PC-3 (cell line): ENCODE results near the gene YWHAH. TPM values are rescaled to one million over a fixed set of nuclear protein-coding genes. Genes with fewer than 3 reads are reported as not detected.

Experiments used
- ATAC-seq: fragments of 200-7000 bp; cut with Tn5 transposase; 2 replicates; pipeline ENCODE4 v1.9.1; 2020; ENCODE audit warnings: mild to moderate bottlenecking, moderate library complexity
- BruUV-seq: library from RNA; stranded (reverse); fragments of 400-500 nt; replicated peaks from 2 replicates; lab custom pipeline; 2021; lab: Mats Ljungman, UMichigan
- CTCF ChIA-PET: fragments of 300-600 bp; sonication (Branson Sonifier 250); formaldehyde crosslinking; loops from one replicate; lab custom pipeline; 2022; ENCODE audit warnings: antibody characterized with exemption; lab: Charles Lee
- POLR2A ChIA-PET: fragments of 300-600 bp; sonication (Branson Sonifier 250); formaldehyde crosslinking; loops from one replicate; lab custom pipeline; 2022; ENCODE audit warnings: antibody characterized with exemption; ENCODE audit not compliant: unreplicated experiment; lab: Charles Lee
- DNase-seq: peaks from one replicate; pipeline ENCODE4 v3.0.0-alpha.2; 2015
- H2AFZ ChIP-seq: fragments of 300-600 bp; sonication (generic); 2 replicates; pipeline ENCODE4 v1.6.0; 2016; ENCODE audit warnings: antibody characterized with exemption, low read length
- H3F3A ChIP-seq: fragments of 300-600 bp; sonication (generic); one replicate; pipeline ENCODE4 v1.6.0; 2017; ENCODE audit warnings: antibody characterized with exemption, low read length, control low read depth, mild to moderate bottlenecking; ENCODE audit not compliant: unreplicated experiment
- H3K27ac ChIP-seq: fragments of 300-600 bp; sonication (generic); 2 replicates; pipeline ENCODE4 v1.5.1; 2016; ENCODE audit warnings: mild to moderate bottlenecking, low read length
- H3K27me3 ChIP-seq: fragments of 300-600 bp; sonication (generic); 2 replicates; pipeline ENCODE4 v1.6.1; 2016; ENCODE audit warnings: low read length, mixed read lengths
- H3K36me3 ChIP-seq: fragments of 300-600 bp; sonication (generic); 2 replicates; pipeline ENCODE4 v1.6.1; 2016; ENCODE audit warnings: low read depth, mixed run types, low read length, mixed read lengths
- H3K4me1 ChIP-seq: fragments of 300-600 bp; sonication (generic); 2 replicates; pipeline ENCODE4 v1.5.1; 2016; ENCODE audit warnings: low read length; ENCODE audit not compliant: insufficient read depth
- H3K4me2 ChIP-seq: fragments of 300-600 bp; sonication (generic); 2 replicates; pipeline ENCODE4 v1.6.0; 2016; ENCODE audit warnings: low read length
- H3K4me3 ChIP-seq: fragments of 300-600 bp; sonication (generic); 2 replicates; pipeline ENCODE4 v1.5.1; 2016; ENCODE audit warnings: mild to moderate bottlenecking, low read length, mixed read lengths
- H3K79me2 ChIP-seq: fragments of 300-600 bp; sonication (generic); 2 replicates; pipeline ENCODE4 v1.6.1; 2017; ENCODE audit warnings: low read length, mixed read lengths
- H3K9ac ChIP-seq: fragments of 300-600 bp; sonication (generic); 2 replicates; pipeline ENCODE4 v1.6.0; 2016; ENCODE audit warnings: mild to moderate bottlenecking, low read length
- H3K9me2 ChIP-seq: fragments of 300-600 bp; sonication (generic); replicated peaks from 2 replicates; pipeline ENCODE4 v1.6.1; 2016; ENCODE audit warnings: mixed run types, low read length, mixed read lengths
- H3K9me3 ChIP-seq: fragments of 300-600 bp; sonication (generic); 2 replicates; pipeline ENCODE4 v1.6.1; 2016; ENCODE audit warnings: low read length, mixed read lengths
- H4K20me1 ChIP-seq: fragments of 300-600 bp; sonication (generic); 2 replicates; pipeline ENCODE4 v1.6.1; 2016; ENCODE audit warnings: low read length, mixed read lengths
- EZH2 ChIP-seq: fragments of 300-600 bp; sonication (generic); IDR thresholded peaks from one replicate; pipeline ENCODE4 v1.6.1; 2017; ENCODE audit warnings: antibody characterized with exemption, mild to moderate bottlenecking, low read length; ENCODE audit not compliant: unreplicated experiment
- EZH2phosphoT487 ChIP-seq: fragments of 300-600 bp; sonication (generic); IDR thresholded peaks from 2 replicates; pipeline ENCODE4 v1.6.1; 2018; ENCODE audit warnings: mild to moderate bottlenecking, antibody characterized with exemption, low read length, borderline replicate concordance
- intact Hi-C: fragments of 100-400 bp; cut with micrococcal nuclease; formaldehyde crosslinking; loops from 2 replicates; pipeline ENCODE4 v1.9.0; 2023
- total RNA-seq: library from RNA; depleted of rRNA; stranded (reverse); fragments of >200 nt; gene quantifications from 2 replicates; pipeline ENCODE4 v1.2.3, GENCODE V29; 2014
- TF ChIP-seq, protein P1 (sequence below): fragments of 300-600 bp; sonication (generic); conservative IDR thresholded peaks from 2 replicates; pipeline ENCODE4 v1.5.1; 2017; ENCODE audit warnings: antibody characterized with exemption, low read depth, mild to moderate bottlenecking, low read length

YWHAH gene
- total RNA-seq, 1 experiment from 2014 or later: 75.0 TPM

DNA sequence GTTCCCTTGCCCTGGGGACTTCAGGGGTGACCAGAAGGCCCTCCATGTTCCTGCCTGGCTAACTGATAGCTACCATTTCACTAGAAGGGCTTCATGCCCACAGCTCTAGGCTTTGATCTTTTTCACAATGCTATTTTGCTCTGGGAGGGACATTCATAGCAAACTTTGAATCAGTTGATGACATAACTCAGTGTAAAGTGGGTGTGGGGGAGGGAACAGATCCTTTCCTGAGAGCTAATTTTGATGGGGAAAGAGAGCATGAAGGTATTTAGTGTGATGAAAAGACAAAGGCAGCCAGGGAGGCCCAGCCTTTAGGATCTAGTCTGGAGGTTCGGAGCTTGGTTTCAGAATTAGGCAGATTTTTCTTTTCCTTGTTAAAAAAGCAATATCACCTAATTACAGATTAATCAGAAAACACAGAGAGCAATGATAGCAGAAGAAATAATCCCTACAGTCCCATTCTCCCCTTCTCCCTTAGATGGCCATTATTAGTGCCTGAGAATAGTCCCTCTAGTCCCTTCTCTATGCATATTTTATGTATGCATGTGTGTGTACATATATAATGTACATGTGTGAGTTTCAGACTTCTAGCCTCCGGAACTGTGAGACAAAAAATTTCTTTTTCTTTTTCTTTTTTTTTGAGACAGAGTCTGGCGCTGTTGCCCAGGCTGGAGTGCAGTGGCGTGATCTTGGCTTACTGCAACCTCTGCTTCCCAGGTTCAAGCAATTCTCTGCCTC is 46.9 kb downstream of the YWHAH start:
- Histone ChIP-seq H3K79me2 (no peaks in the 10 kb centered on the region), H3K9me2 (no peaks in the 10 kb centered on the region), H3F3A (no peaks in the 10 kb centered on the region), H3K4me1 (no peaks in the 10 kb centered on the region), H3K9me3 (no peaks in the 10 kb centered on the region), H3K4me3 (no peak overlapping the region), H3K36me3 (no peaks in the 10 kb centered on the region), H4K20me1 (no peaks in the 10 kb centered on the region), H3K9ac (no peak overlapping the region), H3K27ac (no peak overlapping the region), H3K4me2 (no peak overlapping the region), H2AFZ (no peak overlapping the region), H3K27me3 (peaks cover 10% of the 10 kb centered on the region; the same call in 1 of the 2 replicates)
- ATAC-seq: no peak
- DNase-seq: no peak
- ChIA-PET POLR2A (no interaction called here), CTCF (no interaction called here)
- no peak for TF ChIP-seq EZH2phosphoT487
- TF ChIP-seq, protein P1, sequence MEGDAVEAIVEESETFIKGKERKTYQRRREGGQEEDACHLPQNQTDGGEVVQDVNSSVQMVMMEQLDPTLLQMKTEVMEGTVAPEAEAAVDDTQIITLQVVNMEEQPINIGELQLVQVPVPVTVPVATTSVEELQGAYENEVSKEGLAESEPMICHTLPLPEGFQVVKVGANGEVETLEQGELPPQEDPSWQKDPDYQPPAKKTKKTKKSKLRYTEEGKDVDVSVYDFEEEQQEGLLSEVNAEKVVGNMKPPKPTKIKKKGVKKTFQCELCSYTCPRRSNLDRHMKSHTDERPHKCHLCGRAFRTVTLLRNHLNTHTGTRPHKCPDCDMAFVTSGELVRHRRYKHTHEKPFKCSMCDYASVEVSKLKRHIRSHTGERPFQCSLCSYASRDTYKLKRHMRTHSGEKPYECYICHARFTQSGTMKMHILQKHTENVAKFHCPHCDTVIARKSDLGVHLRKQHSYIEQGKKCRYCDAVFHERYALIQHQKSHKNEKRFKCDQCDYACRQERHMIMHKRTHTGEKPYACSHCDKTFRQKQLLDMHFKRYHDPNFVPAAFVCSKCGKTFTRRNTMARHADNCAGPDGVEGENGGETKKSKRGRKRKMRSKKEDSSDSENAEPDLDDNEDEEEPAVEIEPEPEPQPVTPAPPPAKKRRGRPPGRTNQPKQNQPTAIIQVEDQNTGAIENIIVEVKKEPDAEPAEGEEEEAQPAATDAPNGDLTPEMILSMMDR: no peak
- TF ChIP-seq EZH2: no peak
- intact Hi-C loops: no loop called here
- no TSS peak for BruUV-seq

DNA sequence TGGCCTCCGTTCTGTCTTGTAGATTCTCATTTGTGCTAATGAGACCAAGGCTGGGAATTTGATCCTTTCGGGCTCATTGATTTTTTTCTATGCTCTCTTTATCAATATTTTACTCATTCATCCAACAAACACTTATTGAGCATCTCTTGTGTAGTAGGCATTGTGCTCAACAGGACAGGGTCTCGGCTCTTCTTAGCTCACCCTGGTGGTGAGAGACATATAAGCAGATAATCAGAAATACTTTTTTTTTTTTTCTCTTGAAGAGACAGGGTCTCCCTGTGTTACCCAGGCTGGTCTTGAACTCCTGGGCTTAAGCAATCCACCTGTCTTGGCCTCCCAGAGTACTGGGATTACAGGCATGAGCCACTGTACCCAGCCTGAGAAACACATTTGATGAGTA is 50.7 kb downstream of the YWHAH start:
- no peaks in the 10 kb centered on the region for H3K9me2 ChIP-seq
- no peak for ATAC-seq

More for the DNA sequence above, 50.7 kb downstream of the YWHAH start:
- Histone ChIP-seq H3K79me2 (no peaks in the 10 kb centered on the region), H3K4me2 (no peak overlapping the region), H3F3A (no peaks in the 10 kb centered on the region), H3K27ac (no peak overlapping the region), H3K4me1 (no peaks in the 10 kb centered on the region), H3K36me3 (no peaks in the 10 kb centered on the region), H2AFZ (no peak overlapping the region), H3K4me3 (no peak overlapping the region), H3K9ac (no peak overlapping the region), H4K20me1 (no peaks in the 10 kb centered on the region), H3K9me3 (no peaks in the 10 kb centered on the region), H3K27me3 (peaks cover 6% of the 10 kb centered on the region; the same call in 1 of the 2 replicates)
- peak; percentile 4 for DNase-seq
- TF ChIP-seq, protein P1: 0 out of 2 replicates have a peak, but pooled peaks have one; percentile 37
- TF ChIP-seq EZH2phosphoT487 (no peak), EZH2 (no peak)
- ChIA-PET CTCF (no interaction called here), POLR2A (no interaction called here)
- BruUV-seq: no TSS peak
- intact Hi-C loops: no loop called here
